ENCODE measurements around the gene TRPV4.

DNA sequence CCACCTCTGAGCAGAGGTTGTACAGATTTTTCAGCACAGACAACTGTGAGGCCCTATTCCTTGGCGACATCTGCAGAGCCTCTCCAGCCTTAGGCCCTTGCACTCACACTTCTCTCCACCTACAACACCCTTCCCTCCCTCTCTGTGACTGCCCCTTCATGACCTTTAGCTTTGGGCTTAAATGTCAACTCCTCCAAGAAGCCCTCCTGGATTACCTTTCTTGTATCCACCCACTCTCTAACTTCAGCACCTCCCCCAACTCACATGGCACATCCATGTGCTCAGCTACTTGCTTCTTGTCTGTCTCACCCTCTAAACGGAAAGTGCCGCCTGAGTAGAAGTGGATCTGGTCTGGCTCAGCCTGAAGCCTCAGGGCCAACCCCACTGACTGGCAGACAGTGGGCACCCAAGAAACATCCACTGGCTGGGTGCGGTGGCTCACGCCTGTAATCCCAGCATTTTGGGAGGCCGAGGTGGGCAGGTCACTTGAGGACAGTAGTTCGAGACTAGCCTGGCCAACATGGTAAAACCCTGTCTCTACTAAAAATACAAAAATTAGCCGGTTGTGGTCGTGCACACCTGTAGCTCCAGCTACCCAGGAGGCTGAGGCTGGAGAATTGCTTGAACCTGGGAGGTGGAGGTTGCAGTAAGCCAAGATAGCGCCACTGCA lies 22.1 kb downstream of the TRPV4 start:
- TF ChIP-seq, protein P1, sequence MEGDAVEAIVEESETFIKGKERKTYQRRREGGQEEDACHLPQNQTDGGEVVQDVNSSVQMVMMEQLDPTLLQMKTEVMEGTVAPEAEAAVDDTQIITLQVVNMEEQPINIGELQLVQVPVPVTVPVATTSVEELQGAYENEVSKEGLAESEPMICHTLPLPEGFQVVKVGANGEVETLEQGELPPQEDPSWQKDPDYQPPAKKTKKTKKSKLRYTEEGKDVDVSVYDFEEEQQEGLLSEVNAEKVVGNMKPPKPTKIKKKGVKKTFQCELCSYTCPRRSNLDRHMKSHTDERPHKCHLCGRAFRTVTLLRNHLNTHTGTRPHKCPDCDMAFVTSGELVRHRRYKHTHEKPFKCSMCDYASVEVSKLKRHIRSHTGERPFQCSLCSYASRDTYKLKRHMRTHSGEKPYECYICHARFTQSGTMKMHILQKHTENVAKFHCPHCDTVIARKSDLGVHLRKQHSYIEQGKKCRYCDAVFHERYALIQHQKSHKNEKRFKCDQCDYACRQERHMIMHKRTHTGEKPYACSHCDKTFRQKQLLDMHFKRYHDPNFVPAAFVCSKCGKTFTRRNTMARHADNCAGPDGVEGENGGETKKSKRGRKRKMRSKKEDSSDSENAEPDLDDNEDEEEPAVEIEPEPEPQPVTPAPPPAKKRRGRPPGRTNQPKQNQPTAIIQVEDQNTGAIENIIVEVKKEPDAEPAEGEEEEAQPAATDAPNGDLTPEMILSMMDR (IDR thresholded peaks at IDR 0.05; ENCODE audit: borderline replicate concordance, extremely low read depth, low read length, poor library complexity, severe bottlenecking), result no peak
- TF ChIP-seq EZH2 (IDR thresholded peaks at IDR 0.05; ENCODE audit: borderline replicate concordance, low read depth, low read length, severe bottlenecking), result no peak

Measured in DND-41 (cell line).